ENCODE measurements around the gene FOXL2. TPM values are rescaled to one million over a fixed set of nuclear protein-coding genes. Genes with fewer than 3 reads are reported as not detected.

Gene FOXL2
- total RNA-seq, 1 donor from 2014 or later: 0.12 TPM

DNA sequence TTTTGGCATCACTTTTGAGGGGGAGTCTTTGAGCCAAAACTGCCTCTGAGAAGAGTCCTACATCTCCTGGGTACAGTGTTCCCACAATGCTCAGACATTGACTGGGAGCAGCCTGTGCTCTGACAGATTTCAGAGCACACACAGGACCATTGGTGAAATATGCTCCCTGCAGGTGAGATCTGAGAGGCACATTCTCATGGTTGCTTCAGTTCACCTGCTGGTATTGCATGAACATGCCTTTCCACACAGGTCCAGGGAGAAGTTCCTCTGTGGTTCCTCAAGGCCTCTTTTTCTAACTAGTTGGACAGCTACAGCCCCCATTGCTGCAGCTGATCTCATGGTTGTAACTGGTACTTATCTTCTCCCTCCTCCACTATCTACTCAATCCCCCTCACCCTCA is 37.0 kb downstream of the FOXL2 start:
- H3K27ac Mint-ChIP-seq: no peak overlapping the region
- no peaks in the 10 kb centered on the region for H3K27me3 Mint-ChIP-seq
- no peaks in the 10 kb centered on the region for H3K9me3 Mint-ChIP-seq (ENCODE audit: low read depth)

DNA sequence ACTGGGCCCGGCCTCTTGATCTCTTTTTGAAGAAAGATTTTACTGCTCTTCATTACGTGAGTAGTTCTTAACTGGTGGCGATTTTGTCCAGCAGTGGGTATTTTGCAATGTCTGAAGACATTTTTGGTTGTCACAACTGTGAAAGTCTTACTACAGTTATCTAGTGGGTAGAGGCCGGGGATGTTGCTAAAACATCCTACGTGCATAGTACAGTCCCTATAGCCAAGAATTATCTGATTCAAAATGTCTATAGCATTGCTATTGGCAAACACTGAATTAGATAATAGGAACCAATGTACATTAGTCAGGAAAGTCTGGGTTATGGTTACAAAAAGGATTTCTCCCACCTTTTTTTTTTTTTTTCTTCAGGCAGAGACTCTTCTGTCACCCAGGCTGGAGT is 38.1 kb downstream of the FOXL2 start:
- H3K36me3 Mint-ChIP-seq (ENCODE audit: insufficient read depth): peaks cover 1% of the 10 kb centered on the region
- no peaks in the 10 kb centered on the region for H3K27me3 Mint-ChIP-seq
- no peak overlapping the region for H3K4me3 Mint-ChIP-seq (ENCODE audit: low read depth)
- DNase-seq (ENCODE audit: low spot score, unreplicated experiment): no peak
- TF ChIP-seq, protein P1, sequence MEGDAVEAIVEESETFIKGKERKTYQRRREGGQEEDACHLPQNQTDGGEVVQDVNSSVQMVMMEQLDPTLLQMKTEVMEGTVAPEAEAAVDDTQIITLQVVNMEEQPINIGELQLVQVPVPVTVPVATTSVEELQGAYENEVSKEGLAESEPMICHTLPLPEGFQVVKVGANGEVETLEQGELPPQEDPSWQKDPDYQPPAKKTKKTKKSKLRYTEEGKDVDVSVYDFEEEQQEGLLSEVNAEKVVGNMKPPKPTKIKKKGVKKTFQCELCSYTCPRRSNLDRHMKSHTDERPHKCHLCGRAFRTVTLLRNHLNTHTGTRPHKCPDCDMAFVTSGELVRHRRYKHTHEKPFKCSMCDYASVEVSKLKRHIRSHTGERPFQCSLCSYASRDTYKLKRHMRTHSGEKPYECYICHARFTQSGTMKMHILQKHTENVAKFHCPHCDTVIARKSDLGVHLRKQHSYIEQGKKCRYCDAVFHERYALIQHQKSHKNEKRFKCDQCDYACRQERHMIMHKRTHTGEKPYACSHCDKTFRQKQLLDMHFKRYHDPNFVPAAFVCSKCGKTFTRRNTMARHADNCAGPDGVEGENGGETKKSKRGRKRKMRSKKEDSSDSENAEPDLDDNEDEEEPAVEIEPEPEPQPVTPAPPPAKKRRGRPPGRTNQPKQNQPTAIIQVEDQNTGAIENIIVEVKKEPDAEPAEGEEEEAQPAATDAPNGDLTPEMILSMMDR (IDR thresholded peaks at IDR 0.05; ENCODE audit: unreplicated experiment): no peak
- no peaks in the 10 kb centered on the region for H3K9me3 Mint-ChIP-seq (ENCODE audit: low read depth)
- no peaks in the 10 kb centered on the region for H3K4me1 Mint-ChIP-seq (ENCODE audit: low read depth)
- H3K27ac Mint-ChIP-seq: peak overlapping the region; percentile 20

More for the DNA sequence above, 37.0 kb downstream of the FOXL2 start:
- peaks cover under 1% of the 10 kb centered on the region for H3K4me1 Mint-ChIP-seq (ENCODE audit: low read depth)
- H3K4me3 Mint-ChIP-seq (ENCODE audit: low read depth): no peak overlapping the region
- no peak for DNase-seq (ENCODE audit: low spot score, unreplicated experiment)
- H3K36me3 Mint-ChIP-seq (ENCODE audit: insufficient read depth): peaks cover 1% of the 10 kb centered on the region
- TF ChIP-seq, protein P1 (IDR thresholded peaks at IDR 0.05; ENCODE audit: unreplicated experiment): no peak

DNA sequence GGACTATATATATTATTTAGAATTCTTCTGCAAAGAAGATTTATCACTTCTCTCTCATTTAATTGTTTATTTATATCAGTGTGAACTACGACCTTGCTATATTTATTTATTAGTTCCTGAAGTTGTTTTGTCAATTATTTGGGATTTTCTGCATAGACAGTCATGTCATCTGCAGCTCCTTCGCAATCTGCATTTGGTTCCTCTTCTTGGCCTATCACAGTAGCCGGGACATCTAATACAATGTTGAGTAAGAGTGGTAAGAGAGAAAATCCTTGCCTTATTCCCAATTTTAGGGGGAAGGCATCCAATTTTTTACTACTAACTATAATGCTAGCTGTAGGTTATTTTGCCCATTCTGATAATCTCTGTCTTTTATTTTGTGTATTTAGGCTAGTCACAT is 39.4 kb downstream of the FOXL2 start:
- H3K9me3 Mint-ChIP-seq (ENCODE audit: low read depth): no peaks in the 10 kb centered on the region
- TF ChIP-seq, protein P1 (IDR thresholded peaks at IDR 0.05; ENCODE audit: unreplicated experiment): no peak
- no peak overlapping the region for H3K27ac Mint-ChIP-seq
- H3K4me1 Mint-ChIP-seq (ENCODE audit: low read depth): no peaks in the 10 kb centered on the region
- peaks cover 1% of the 10 kb centered on the region for H3K36me3 Mint-ChIP-seq (ENCODE audit: insufficient read depth)
- H3K27me3 Mint-ChIP-seq: no peaks in the 10 kb centered on the region
- no peak for DNase-seq (ENCODE audit: low spot score, unreplicated experiment)
- H3K4me3 Mint-ChIP-seq (ENCODE audit: low read depth): no peak overlapping the region

DNA sequence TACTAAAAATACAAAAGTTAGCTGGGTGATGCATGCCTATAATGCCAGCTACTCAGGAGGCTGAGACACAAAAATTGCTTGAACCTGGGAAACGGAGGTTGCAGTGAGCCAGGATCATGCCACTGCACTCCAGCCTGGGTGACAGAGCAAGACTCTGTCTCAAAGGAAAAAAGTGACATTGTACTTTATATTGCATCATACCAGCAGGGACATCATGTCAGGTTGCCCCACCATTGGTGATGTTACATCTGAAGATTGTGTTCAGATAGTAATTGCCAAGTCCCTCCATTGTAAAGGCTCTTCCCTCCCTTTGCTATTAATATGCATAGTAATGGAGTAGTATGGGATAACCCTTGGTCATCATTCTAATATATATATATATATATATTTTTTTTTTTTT is 44.8 kb downstream of the FOXL2 start:
- peaks cover 4% of the 10 kb centered on the region for H3K27me3 Mint-ChIP-seq
- no peaks in the 10 kb centered on the region for H3K4me1 Mint-ChIP-seq (ENCODE audit: low read depth)
- TF ChIP-seq, protein P1 (IDR thresholded peaks at IDR 0.05; ENCODE audit: unreplicated experiment): no peak
- no peak for DNase-seq (ENCODE audit: low spot score, unreplicated experiment)
- peaks cover 1% of the 10 kb centered on the region for H3K36me3 Mint-ChIP-seq (ENCODE audit: insufficient read depth)
- H3K4me3 Mint-ChIP-seq (ENCODE audit: low read depth): no peak overlapping the region
- H3K9me3 Mint-ChIP-seq (ENCODE audit: low read depth): no peaks in the 10 kb centered on the region
- H3K27ac Mint-ChIP-seq: no peak overlapping the region

DNA sequence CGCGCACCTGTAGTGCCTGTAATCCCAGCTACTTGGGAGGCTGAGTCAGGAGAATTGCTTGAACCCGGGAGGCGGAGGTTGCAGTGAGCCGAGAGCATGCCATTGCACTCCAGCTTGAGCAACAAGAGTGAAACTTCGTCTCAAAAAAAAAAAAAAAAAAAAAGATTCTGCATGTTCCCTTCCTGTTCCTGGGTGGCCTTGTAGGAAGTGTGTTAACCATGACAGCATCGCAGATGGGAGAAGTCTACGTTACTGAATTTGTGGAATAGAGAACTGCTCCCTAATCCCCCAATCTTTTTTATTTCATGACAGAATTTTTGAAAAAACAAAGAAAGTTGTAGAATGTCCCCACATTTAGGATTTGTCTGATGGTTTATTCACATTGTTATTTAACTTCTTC is 45.4 kb downstream of the FOXL2 start:
- TF ChIP-seq, protein P1 (IDR thresholded peaks at IDR 0.05; ENCODE audit: unreplicated experiment): no peak
- no peak overlapping the region for H3K27ac Mint-ChIP-seq

More for the DNA sequence above, 45.4 kb downstream of the FOXL2 start:
- DNase-seq (ENCODE audit: low spot score, unreplicated experiment): no peak
- Mint-ChIP-seq H3K4me1 (ENCODE audit: low read depth) (no peaks in the 10 kb centered on the region), H3K27me3 (peaks cover 4% of the 10 kb centered on the region), H3K9me3 (ENCODE audit: low read depth) (no peaks in the 10 kb centered on the region), H3K4me3 (ENCODE audit: low read depth) (no peak overlapping the region), H3K36me3 (ENCODE audit: insufficient read depth) (peaks cover under 1% of the 10 kb centered on the region)

All from progenitor cell of endocrine pancreas (in vitro differentiated cells).